ENCODE data around the gene LPAR3. TPM values are rescaled to one million over a fixed set of nuclear protein-coding genes. Genes with fewer than 3 reads are reported as not detected.

The LPAR3 gene
- 0.25 and 0.44 TPM in 2 replicates for total RNA-seq (2012; rRNA removed)

GRCh38 chr1:84892705-84893618 lies at the start of gene LPAR3:
TSS of gene LPAR3 (minus strand) at chr1:84893206. CDS start at chr1:84866120, 27,086 bp downstream.
- Histone ChIP-seq H3K4me1 (ENCODE audit: control insufficient read depth, insufficient read depth, low read length) (peaks cover 6% of the 10 kb centered on the region), H3K9ac (ENCODE audit: low read depth, low read length) (no peak within 1 kb of the TSS), H3K36me3 (ENCODE audit: insufficient read depth, low read length) (no peaks in the 10 kb centered on the region), H3K9me3 (replicated peaks; ENCODE audit: low read length) (no peaks in the 10 kb centered on the region), H3K4me3 (ENCODE audit: low read length) (peak within 1 kb of the TSS; percentile 55), H3K4me2 (ENCODE audit: low read length) (peak within 1 kb of the TSS; percentile 86), H3K27me3 (ENCODE audit: control insufficient read depth, insufficient read depth, low read length) (peaks cover 58% of the 10 kb centered on the region)

- H3K4me1 ChIP-seq (ENCODE audit: control insufficient read depth, insufficient read depth, low read length), result peaks cover 19% of the 10 kb centered on the region
- no peaks in the 10 kb centered on the region for H3K36me3 ChIP-seq (ENCODE audit: insufficient read depth, low read length)
- H3K27me3 ChIP-seq (ENCODE audit: control insufficient read depth, insufficient read depth, low read length), result peaks cover 24% of the 10 kb centered on the region
- H3K9me3 ChIP-seq (replicated peaks; ENCODE audit: low read length), result no peaks in the 10 kb centered on the region
- no peak overlapping the region for H3K4me2 ChIP-seq (ENCODE audit: low read length)
- no peak overlapping the region for H3K4me3 ChIP-seq (ENCODE audit: low read length)
- no peak overlapping the region for H3K9ac ChIP-seq (ENCODE audit: low read depth, low read length)
Measured at GRCh38 chr1:84941843-84942242, 48.8 kb upstream of the LPAR3 start.

- no peak overlapping the region for H3K4me2 ChIP-seq (ENCODE audit: low read length)
- H3K4me1 ChIP-seq (ENCODE audit: control insufficient read depth, insufficient read depth, low read length), result peaks cover 7% of the 10 kb centered on the region
- peaks cover 24% of the 10 kb centered on the region for H3K27me3 ChIP-seq (ENCODE audit: control insufficient read depth, insufficient read depth, low read length)
- H3K9ac ChIP-seq (ENCODE audit: low read depth, low read length), result no peak overlapping the region
- no peaks in the 10 kb centered on the region for H3K9me3 ChIP-seq (replicated peaks; ENCODE audit: low read length)
- no peak overlapping the region for H3K4me3 ChIP-seq (ENCODE audit: low read length)
- no peaks in the 10 kb centered on the region for H3K36me3 ChIP-seq (ENCODE audit: insufficient read depth, low read length)
Measured at GRCh38 chr1:84940481-84940880, 47.5 kb upstream of the LPAR3 start.

GRCh38 chr1:84939761-84940160 lies 46.8 kb upstream of the LPAR3 start:
- Histone ChIP-seq H3K4me1 (ENCODE audit: control insufficient read depth, insufficient read depth, low read length) (peaks cover 7% of the 10 kb centered on the region), H3K4me2 (ENCODE audit: low read length) (no peak overlapping the region), H3K9me3 (replicated peaks; ENCODE audit: low read length) (no peaks in the 10 kb centered on the region), H3K4me3 (ENCODE audit: low read length) (no peak overlapping the region), H3K27me3 (ENCODE audit: control insufficient read depth, insufficient read depth, low read length) (peaks cover 26% of the 10 kb centered on the region), H3K9ac (ENCODE audit: low read depth, low read length) (no peak overlapping the region), H3K36me3 (ENCODE audit: insufficient read depth, low read length) (no peaks in the 10 kb centered on the region)

GRCh38 chr1:84939151-84939550 lies 46.1 kb upstream of the LPAR3 start:
- H3K4me2 ChIP-seq (ENCODE audit: low read length), result no peak overlapping the region
- H3K27me3 ChIP-seq (ENCODE audit: control insufficient read depth, insufficient read depth, low read length), result peaks cover 32% of the 10 kb centered on the region
- no peak overlapping the region for H3K4me3 ChIP-seq (ENCODE audit: low read length)
- peaks cover 7% of the 10 kb centered on the region for H3K4me1 ChIP-seq (ENCODE audit: control insufficient read depth, insufficient read depth, low read length)
- H3K9ac ChIP-seq (ENCODE audit: low read depth, low read length), result no peak overlapping the region
- no peaks in the 10 kb centered on the region for H3K36me3 ChIP-seq (ENCODE audit: insufficient read depth, low read length)
- H3K9me3 ChIP-seq (replicated peaks; ENCODE audit: low read length), result no peaks in the 10 kb centered on the region

- H3K4me3 ChIP-seq (ENCODE audit: low read length), result no peak overlapping the region
Measured at GRCh38 chr1:84936116-84936810, 43.3 kb upstream of the LPAR3 start.

GRCh38 chr1:84933011-84933611 lies 40.1 kb upstream of the LPAR3 start:
- no peaks in the 10 kb centered on the region for H3K36me3 ChIP-seq (ENCODE audit: insufficient read depth, low read length)
- no peak overlapping the region for H3K9ac ChIP-seq (ENCODE audit: low read depth, low read length)
- no peak overlapping the region for H3K4me3 ChIP-seq (ENCODE audit: low read length)
- no peaks in the 10 kb centered on the region for H3K4me1 ChIP-seq (ENCODE audit: control insufficient read depth, insufficient read depth, low read length)
- H3K9me3 ChIP-seq (replicated peaks; ENCODE audit: low read length), result no peaks in the 10 kb centered on the region
- H3K27me3 ChIP-seq (ENCODE audit: control insufficient read depth, insufficient read depth, low read length), result peaks cover 51% of the 10 kb centered on the region
- no peak overlapping the region for H3K4me2 ChIP-seq (ENCODE audit: low read length)

More at GRCh38 chr1:84936116-84936810, 43.3 kb upstream of the LPAR3 start:
- Histone ChIP-seq H3K27me3 (ENCODE audit: control insufficient read depth, insufficient read depth, low read length) (peaks cover 27% of the 10 kb centered on the region), H3K9me3 (replicated peaks; ENCODE audit: low read length) (no peaks in the 10 kb centered on the region), H3K4me2 (ENCODE audit: low read length) (no peak overlapping the region), H3K9ac (ENCODE audit: low read depth, low read length) (no peak overlapping the region), H3K4me1 (ENCODE audit: control insufficient read depth, insufficient read depth, low read length) (peaks cover 7% of the 10 kb centered on the region), H3K36me3 (ENCODE audit: insufficient read depth, low read length) (no peaks in the 10 kb centered on the region)

DNA sequence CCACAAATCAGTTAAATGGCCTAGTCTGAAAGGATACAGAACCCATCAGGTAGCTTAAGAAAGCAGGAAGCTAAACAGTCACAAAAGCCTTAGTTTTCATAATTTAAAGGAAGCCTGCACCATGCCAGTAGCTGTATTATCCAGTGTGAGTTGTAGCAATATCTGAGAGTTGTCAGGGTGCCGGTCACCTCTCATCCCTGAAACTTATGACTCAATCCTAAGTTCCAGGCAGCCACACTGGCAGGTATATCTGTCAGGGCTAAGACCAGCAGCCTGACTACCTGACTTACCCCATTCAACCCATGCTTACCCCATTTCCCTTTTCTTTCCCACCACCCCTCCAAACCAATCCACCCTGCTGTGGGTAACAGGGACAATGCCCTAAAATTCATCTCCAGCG lies 37.8 kb upstream of the LPAR3 start:
- no peak overlapping the region for H3K9ac ChIP-seq (ENCODE audit: low read depth, low read length)
- H3K4me3 ChIP-seq (ENCODE audit: low read length), result no peak overlapping the region
- no peak overlapping the region for H3K4me2 ChIP-seq (ENCODE audit: low read length)
- H3K4me1 ChIP-seq (ENCODE audit: control insufficient read depth, insufficient read depth, low read length), result no peaks in the 10 kb centered on the region
- no peaks in the 10 kb centered on the region for H3K9me3 ChIP-seq (replicated peaks; ENCODE audit: low read length)
- H3K36me3 ChIP-seq (ENCODE audit: insufficient read depth, low read length), result no peaks in the 10 kb centered on the region
- H3K27me3 ChIP-seq (ENCODE audit: control insufficient read depth, insufficient read depth, low read length), result peaks cover 53% of the 10 kb centered on the region

DNA sequence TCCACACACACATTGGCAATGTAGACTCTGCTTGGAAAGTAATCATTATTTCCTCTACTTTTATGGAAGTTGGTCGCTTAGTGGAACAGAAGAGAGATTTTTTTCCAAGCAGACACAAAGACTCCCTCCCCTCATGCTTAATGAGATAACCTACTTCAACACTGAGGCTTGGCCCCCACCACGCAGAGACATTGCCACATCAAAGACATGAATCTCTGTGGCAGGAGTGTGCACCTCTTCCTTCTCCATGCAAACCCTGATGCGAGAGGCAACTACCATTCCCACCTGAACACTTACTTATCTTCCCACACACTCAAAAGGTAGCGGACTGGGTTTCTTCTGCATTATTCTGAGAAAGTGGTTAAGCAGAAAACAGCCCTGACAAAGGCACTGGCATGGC lies 37.3 kb upstream of the LPAR3 start:
- H3K9me3 ChIP-seq (replicated peaks; ENCODE audit: low read length), result no peaks in the 10 kb centered on the region
- no peaks in the 10 kb centered on the region for H3K4me1 ChIP-seq (ENCODE audit: control insufficient read depth, insufficient read depth, low read length)
- no peak overlapping the region for H3K4me3 ChIP-seq (ENCODE audit: low read length)
- H3K36me3 ChIP-seq (ENCODE audit: insufficient read depth, low read length), result no peaks in the 10 kb centered on the region
- H3K4me2 ChIP-seq (ENCODE audit: low read length), result no peak overlapping the region
- H3K9ac ChIP-seq (ENCODE audit: low read depth, low read length), result no peak overlapping the region
- peaks cover 57% of the 10 kb centered on the region for H3K27me3 ChIP-seq (ENCODE audit: control insufficient read depth, insufficient read depth, low read length)

GRCh38 chr1:84929581-84929980 lies 36.6 kb upstream of the LPAR3 start:
- no peaks in the 10 kb centered on the region for H3K36me3 ChIP-seq (ENCODE audit: insufficient read depth, low read length)
- H3K27me3 ChIP-seq (ENCODE audit: control insufficient read depth, insufficient read depth, low read length), result peaks cover 53% of the 10 kb centered on the region
- H3K9ac ChIP-seq (ENCODE audit: low read depth, low read length), result no peak overlapping the region
- H3K9me3 ChIP-seq (replicated peaks; ENCODE audit: low read length), result no peaks in the 10 kb centered on the region
- no peak overlapping the region for H3K4me3 ChIP-seq (ENCODE audit: low read length)
- H3K4me2 ChIP-seq (ENCODE audit: low read length), result no peak overlapping the region
- no peaks in the 10 kb centered on the region for H3K4me1 ChIP-seq (ENCODE audit: control insufficient read depth, insufficient read depth, low read length)

DNA sequence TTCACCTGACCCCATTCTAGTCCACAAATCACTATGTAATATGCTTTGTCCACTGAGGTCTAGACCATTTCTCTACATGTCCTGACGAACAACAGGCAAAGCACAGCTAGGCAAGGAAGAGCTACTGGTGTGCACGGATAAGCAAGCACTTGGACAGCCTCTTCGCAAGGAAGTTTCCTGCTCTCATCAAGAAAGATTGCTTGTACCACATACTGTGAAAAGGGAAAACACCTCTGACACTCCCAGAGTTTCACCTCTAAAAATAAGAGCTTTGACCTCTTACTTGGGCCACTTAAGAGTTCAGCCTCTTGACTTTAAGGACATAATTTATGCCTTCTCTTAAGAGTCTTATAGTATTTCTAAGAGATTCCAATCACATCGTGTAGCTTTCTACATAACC lies 36.0 kb upstream of the LPAR3 start:
- peaks cover 47% of the 10 kb centered on the region for H3K27me3 ChIP-seq (ENCODE audit: control insufficient read depth, insufficient read depth, low read length)
- H3K4me1 ChIP-seq (ENCODE audit: control insufficient read depth, insufficient read depth, low read length), result no peaks in the 10 kb centered on the region
- H3K4me3 ChIP-seq (ENCODE audit: low read length), result no peak overlapping the region
- no peak overlapping the region for H3K4me2 ChIP-seq (ENCODE audit: low read length)
- H3K36me3 ChIP-seq (ENCODE audit: insufficient read depth, low read length), result no peaks in the 10 kb centered on the region
- no peaks in the 10 kb centered on the region for H3K9me3 ChIP-seq (replicated peaks; ENCODE audit: low read length)
- no peak overlapping the region for H3K9ac ChIP-seq (ENCODE audit: low read depth, low read length)

All from skeletal muscle satellite cell (primary cell).